Measurements from ENCODE around the gene SEC23B. TPM values are rescaled to one million over a fixed set of nuclear protein-coding genes. Genes with fewer than 3 reads are reported as not detected.

Gene SEC23B
- total and polyA plus RNA-seq, 2 of the 13 experiments (the other 11 are each of a cell fraction or from before 2014, with no cell fraction given), result 114 to 120 TPM

- no peak for TF ChIP-seq AFF4 (CRISPR knock-in tag; IDR thresholded peaks at IDR 0.05)
- no peak for TF ChIP-seq EHMT2 (IDR thresholded peaks at IDR 0.05; ENCODE audit: borderline replicate concordance, low read depth, low read length)
- TF ChIP-seq ARNT (IDR thresholded peaks at IDR 0.05), result no peak
- peak; percentile 74 for TF ChIP-seq POLR2AphosphoS5 (IDR thresholded peaks at IDR 0.05; ENCODE audit: low read depth, low read length)
- no peak for TF ChIP-seq CC2D1A (CRISPR knock-in tag; IDR thresholded peaks at IDR 0.05)
- no peak for TF ChIP-seq PRDM10 (CRISPR knock-in tag; IDR thresholded peaks at IDR 0.05; ENCODE audit: low read depth)
- no peak; the same call in 1 of the 2 replicates for TF ChIP-seq ZNF30 (CRISPR knock-in tag; IDR thresholded peaks at IDR 0.05)
- TF ChIP-seq ZBTB34 (CRISPR knock-in tag; IDR thresholded peaks at IDR 0.05), result no peak
- no peak for TF ChIP-seq ATF4 (CRISPR knock-in tag; IDR thresholded peaks at IDR 0.05)
- TF ChIP-seq ZNF333 (CRISPR knock-in tag; IDR thresholded peaks at IDR 0.05; ENCODE audit: borderline replicate concordance), result no peak
- no peak for TF ChIP-seq MLXIP (CRISPR knock-in tag; IDR thresholded peaks at IDR 0.05; ENCODE audit: borderline replicate concordance)
- TF ChIP-seq IKZF4 (CRISPR knock-in tag; IDR thresholded peaks at IDR 0.05; ENCODE audit: borderline replicate concordance, low read depth, not compliant biosample characterization), result no peak
- no peak for TF ChIP-seq MIER3 (CRISPR knock-in tag; IDR thresholded peaks at IDR 0.05; ENCODE audit: borderline replicate concordance)
These were observed 41.2 kb upstream of the SEC23B start (continued) for GRCh38 chr20:18466574-18466893.
